ENCODE results near the gene PTPRQ. TPM values are rescaled to one million over a fixed set of nuclear protein-coding genes. Genes with fewer than 3 reads are reported as not detected.

The PTPRQ gene
- total and polyA plus RNA-seq, 9 of the 15 experiments (the other 6 are each of a cell fraction or from before 2014, with no cell fraction given) = not detected

DNA sequence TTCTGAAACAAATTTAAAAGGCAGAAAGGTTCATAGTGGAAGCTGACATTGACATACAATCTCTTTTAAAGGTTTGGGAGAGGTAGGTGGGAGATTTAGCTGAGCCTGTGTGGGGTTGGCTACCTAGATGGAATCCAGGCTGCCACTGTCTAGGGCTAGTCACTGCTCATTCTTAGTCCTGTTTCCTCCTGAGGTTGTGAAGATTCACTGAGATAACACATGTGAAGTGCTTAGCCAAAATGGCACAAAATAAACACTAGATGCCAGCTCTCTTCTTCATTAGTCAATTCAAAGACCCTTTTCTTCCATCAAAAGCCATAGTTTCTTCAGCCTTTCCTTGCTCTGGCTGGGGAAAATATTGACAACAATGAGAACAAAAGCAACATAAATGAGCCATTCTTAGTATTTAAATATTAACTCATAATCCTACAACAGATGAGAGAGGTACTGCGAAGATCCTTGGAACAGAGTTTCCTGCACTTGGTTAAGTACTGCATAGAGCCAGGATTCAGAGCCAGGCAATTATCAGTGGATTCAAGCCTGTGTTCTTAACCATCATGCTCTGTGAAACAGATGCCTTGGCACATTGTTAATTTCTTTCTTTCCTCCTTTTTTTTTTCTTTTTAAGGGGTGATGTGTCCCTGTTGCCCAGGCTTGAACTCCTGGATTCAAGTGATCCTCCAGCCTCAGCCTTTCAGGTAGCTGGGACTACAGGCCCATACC is 266.9 kb downstream of the PTPRQ start:
- Histone ChIP-seq H3K36me3 (ENCODE audit: control insufficient read depth, insufficient read depth, low read length) (no peaks in the 10 kb centered on the region), H4K20me1 (replicated peaks; ENCODE audit: control insufficient read depth, insufficient read depth, low read length) (no peaks in the 10 kb centered on the region), H3K9me3 (replicated peaks; ENCODE audit: control insufficient read depth, insufficient read depth, low read depth, low read length) (no peaks in the 10 kb centered on the region), H3K9ac (ENCODE audit: insufficient read depth in 1 of 2, low read depth in 2 of 2, low read length in 2 of 2) (no peak overlapping the region), H3K27me3 (ENCODE audit: control insufficient read depth in 2 of 2, insufficient read depth in 2 of 2, low read length in 2 of 2) (no peaks in the 10 kb centered on the region), H3K4me1 (replicated peaks in 1 of 2; ENCODE audit: control insufficient read depth in 2 of 2, insufficient read depth in 2 of 2, low read length in 2 of 2) (no peaks in the 10 kb centered on the region), H3K4me2 (ENCODE audit: insufficient read depth, low read length) (no peak overlapping the region), H3K9me1 (ENCODE audit: control insufficient read depth, insufficient read depth, low read length) (no peaks in the 10 kb centered on the region), H3K4me3 (no peak overlapping the region), H3K27ac (ENCODE audit: extremely low read depth, low read depth, low read length) (no peak overlapping the region), H2AFZ (ENCODE audit: low read depth, low read length) (no peak overlapping the region), H3K79me2 (ENCODE audit: control insufficient read depth, insufficient read depth, low read length) (no peaks in the 10 kb centered on the region)
- FAIRE-seq (no peak), DNase-seq (ENCODE audit: extremely low read depth in 1 of 4, low spot score in 3 of 4) (no peak), ATAC-seq (no peak)
- BruUV-seq (replicated peaks) = no TSS peak
- TF ChIP-seq ZNF766 (CRISPR knock-in tag; conservative IDR thresholded peaks at IDR 0.05) = no peak
- TF ChIP-seq PHF20 (IDR thresholded peaks at IDR 0.05; ENCODE audit: partially characterized antibody) = no peak
- TF ChIP-seq ETV6 (IDR thresholded peaks at IDR 0.05; ENCODE audit: borderline replicate concordance in 1 of 2, low read depth in 2 of 2, low read length in 1 of 2) = no peak
- TF ChIP-seq ETV6 (CRISPR knock-in tag; IDR thresholded peaks at IDR 0.05; ENCODE audit: borderline replicate concordance) = no peak
- TF ChIP-seq NR4A1 (CRISPR knock-in tag; IDR thresholded peaks at IDR 0.05) = no peak
- TF ChIP-seq NR4A1 (tag; IDR thresholded peaks at IDR 0.05) = no peak
- TF ChIP-seq, protein P1, sequence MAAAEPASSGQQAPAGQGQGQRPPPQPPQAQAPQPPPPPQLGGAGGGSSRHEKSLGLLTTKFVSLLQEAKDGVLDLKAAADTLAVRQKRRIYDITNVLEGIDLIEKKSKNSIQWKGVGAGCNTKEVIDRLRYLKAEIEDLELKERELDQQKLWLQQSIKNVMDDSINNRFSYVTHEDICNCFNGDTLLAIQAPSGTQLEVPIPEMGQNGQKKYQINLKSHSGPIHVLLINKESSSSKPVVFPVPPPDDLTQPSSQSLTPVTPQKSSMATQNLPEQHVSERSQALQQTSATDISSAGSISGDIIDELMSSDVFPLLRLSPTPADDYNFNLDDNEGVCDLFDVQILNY (CRISPR knock-in tag; IDR thresholded peaks at IDR 0.05) = no peak
- no peak for TF ChIP-seq ADNP (tag; IDR thresholded peaks at IDR 0.05)
- TF ChIP-seq HCFC1 (IDR thresholded peaks at IDR 0.05; ENCODE audit: low read depth, low read length) = no peak
- no peak for TF ChIP-seq ZNF324 (CRISPR knock-in tag; IDR thresholded peaks at IDR 0.05)
- no peak for TF ChIP-seq CEBPG (CRISPR knock-in tag; IDR thresholded peaks at IDR 0.05)
- TF ChIP-seq CEBPG (tag; conservative IDR thresholded peaks at IDR 0.05 in 1 of 2, IDR thresholded peaks at IDR 0.05 in 1 of 2) = no peak
- no peak for TF ChIP-seq MAZ (CRISPR knock-in tag; conservative IDR thresholded peaks at IDR 0.05 in 1 of 2, IDR thresholded peaks at IDR 0.05 in 1 of 2)
- TF ChIP-seq ZNF184 (CRISPR knock-in tag; IDR thresholded peaks at IDR 0.05) = no peak
- TF ChIP-seq, protein P2, sequence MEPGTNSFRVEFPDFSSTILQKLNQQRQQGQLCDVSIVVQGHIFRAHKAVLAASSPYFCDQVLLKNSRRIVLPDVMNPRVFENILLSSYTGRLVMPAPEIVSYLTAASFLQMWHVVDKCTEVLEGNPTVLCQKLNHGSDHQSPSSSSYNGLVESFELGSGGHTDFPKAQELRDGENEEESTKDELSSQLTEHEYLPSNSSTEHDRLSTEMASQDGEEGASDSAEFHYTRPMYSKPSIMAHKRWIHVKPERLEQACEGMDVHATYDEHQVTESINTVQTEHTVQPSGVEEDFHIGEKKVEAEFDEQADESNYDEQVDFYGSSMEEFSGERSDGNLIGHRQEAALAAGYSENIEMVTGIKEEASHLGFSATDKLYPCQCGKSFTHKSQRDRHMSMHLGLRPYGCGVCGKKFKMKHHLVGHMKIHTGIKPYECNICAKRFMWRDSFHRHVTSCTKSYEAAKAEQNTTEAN (CRISPR knock-in tag; IDR thresholded peaks at IDR 0.05) = no peak
- ChIA-PET POLR2A (no interaction called here), CTCF (ENCODE audit: low intra/inter-chr PET ratio) (no interaction called here)
- 0% methylated on average over 1 of the region's 1 CpG for WGBS (ENCODE audit: insufficient coverage, low coverage, missing lambda C conversion rate)
- in situ Hi-C loops (cut with MboI) (no loop called here), intact Hi-C loops (cut with micrococcal nuclease) (no loop called here)

Measured in K562 (cell line).